Kidney (tissue), 14 donors: ENCODE measurements around the gene CPTP. TPM values are rescaled to one million over a fixed set of nuclear protein-coding genes. Genes with fewer than 3 reads are reported as not detected.

Experiments
- DNase-seq, 5 donors: peaks; one replicate each; pipeline ENCODE4 v3.0.0-alpha.2; 2013 to 2020
- FAIRE-seq: peaks from 2 replicates; lab custom pipeline; 2012; peaks lifted over from hg19 to GRCh38; lab: Jason Lieb, UNC
- H3K27ac ChIP-seq, 2 donors: one replicate each; pipeline ENCODE4 v1.7.0; 2013; ENCODE audit warnings: low read depth in 2 of 2, low read length in 2 of 2, inconsistent platforms in 1 of 2
- H3K27me3 ChIP-seq: one replicate; pipeline ENCODE4 v1.7.1; 2013; ENCODE audit warnings: low read length, inconsistent platforms; ENCODE audit not compliant: control insufficient read depth, insufficient read depth
- H3K36me3 ChIP-seq, 3 donors: one replicate each; pipeline versions ENCODE4 v1.7.0 to v1.7.1; 2013; ENCODE audit warnings: low read length in 3 of 3, control low read depth in 1 of 3, inconsistent platforms in 1 of 3; ENCODE audit not compliant: insufficient read depth in 3 of 3, control insufficient read depth in 2 of 3
- H3K4me1 ChIP-seq, 3 donors: one replicate each; pipeline versions ENCODE4 v1.7.0 to v1.7.1; 2013; ENCODE audit warnings: low read length in 3 of 3, inconsistent platforms in 1 of 3, low read depth in 1 of 3; ENCODE audit not compliant: control insufficient read depth in 2 of 3, insufficient read depth in 2 of 3
- H3K4me3 ChIP-seq, 3 donors: one replicate each; pipeline versions ENCODE4 v1.7.0 to v1.8.1; 2013; ENCODE audit warnings: low read length in 3 of 3, control low read depth in 1 of 3, inconsistent platforms in 1 of 3
- H3K9ac ChIP-seq, 3 donors: one replicate each; pipeline versions ENCODE4 v1.7.0 to v1.7.1; 2013; ENCODE audit warnings: low read length in 3 of 3, control low read depth in 1 of 3, inconsistent platforms in 1 of 3
- H3K9me3 ChIP-seq, 3 donors: one replicate each; pipeline versions ENCODE4 v1.7.0 to v1.7.1; 2013; ENCODE audit warnings: low read length in 3 of 3, control low read depth in 1 of 3, inconsistent platforms in 1 of 3; ENCODE audit not compliant: control insufficient read depth in 2 of 3, insufficient read depth in 1 of 3
- intact Hi-C: fragments of 100-400 bp; cut with DNase I; formaldehyde crosslinking; loops from one replicate; pipeline ENCODE4 v1.11.1; 2022
- polyA plus RNA-seq: library from polyadenylated mRNA; stranded (reverse); fragments of 350-450 nt; fragmentation: Illumina TruSeq; extraction: RNeasy Lipid Tissue Mini Kit (QIAGEN cat#74804); gene quantifications from one replicate; pipeline ENCODE4 v1.2.3, GENCODE V29; 2014; ENCODE audit warnings: low read depth, low replicate concordance; ENCODE audit not compliant: insufficient read depth
- total RNA-seq: library from RNA; stranded (reverse); fragmentation: NEBNext Ultra II Directional; extraction: Animal tissue kit (Norgen Biotek cat#: 25700); gene quantifications from one replicate; pipeline ENCODE4 v1.2.1, GENCODE V29; 2021
- TF ChIP-seq, protein P1 (sequence below): IDR thresholded peaks from 3 replicates; pipeline ENCODE4 v1.5.1; 2012; ENCODE audit warnings: mild to moderate bottlenecking, moderate library complexity, borderline replicate concordance; ENCODE audit not compliant: insufficient read depth; ENCODE audit errors: extremely low read depth
- donor health status: control.
- donor health status: control.
- donor health status: control.
- donor health status: control.
- donor health status: control.
- donor health status: DM: yes; HTN: yes; CAD: no.
- donor health status: Normal renal cell carcinoma (clear cell type).

The CPTP gene
- total and polyA plus RNA-seq, 2 donors from 2014 or later: 21.9 to 51.5 TPM

GRCh38 chr1:1340791-1341548, 16.4 kb downstream of the CPTP start:
- peaks cover 0 to 2% (median 0%) of the 10 kb centered on the region in 3 donors for H3K4me1 ChIP-seq
- no peak overlapping the region for H3K4me3 ChIP-seq
- peaks cover 4 to 12% (median 11%) of the 10 kb centered on the region in 3 donors for H3K36me3 ChIP-seq
- H3K27me3 ChIP-seq: no peaks in the 10 kb centered on the region
- TF ChIP-seq, protein P1, sequence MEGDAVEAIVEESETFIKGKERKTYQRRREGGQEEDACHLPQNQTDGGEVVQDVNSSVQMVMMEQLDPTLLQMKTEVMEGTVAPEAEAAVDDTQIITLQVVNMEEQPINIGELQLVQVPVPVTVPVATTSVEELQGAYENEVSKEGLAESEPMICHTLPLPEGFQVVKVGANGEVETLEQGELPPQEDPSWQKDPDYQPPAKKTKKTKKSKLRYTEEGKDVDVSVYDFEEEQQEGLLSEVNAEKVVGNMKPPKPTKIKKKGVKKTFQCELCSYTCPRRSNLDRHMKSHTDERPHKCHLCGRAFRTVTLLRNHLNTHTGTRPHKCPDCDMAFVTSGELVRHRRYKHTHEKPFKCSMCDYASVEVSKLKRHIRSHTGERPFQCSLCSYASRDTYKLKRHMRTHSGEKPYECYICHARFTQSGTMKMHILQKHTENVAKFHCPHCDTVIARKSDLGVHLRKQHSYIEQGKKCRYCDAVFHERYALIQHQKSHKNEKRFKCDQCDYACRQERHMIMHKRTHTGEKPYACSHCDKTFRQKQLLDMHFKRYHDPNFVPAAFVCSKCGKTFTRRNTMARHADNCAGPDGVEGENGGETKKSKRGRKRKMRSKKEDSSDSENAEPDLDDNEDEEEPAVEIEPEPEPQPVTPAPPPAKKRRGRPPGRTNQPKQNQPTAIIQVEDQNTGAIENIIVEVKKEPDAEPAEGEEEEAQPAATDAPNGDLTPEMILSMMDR: no peak
- DNase-seq (no peak), FAIRE-seq (no peak)
- H3K27ac ChIP-seq: no peak overlapping the region
- H3K9ac ChIP-seq: no peak overlapping the region
- intact Hi-C loops: no loop called here
- H3K9me3 ChIP-seq: no peaks in the 10 kb centered on the region

DNA sequence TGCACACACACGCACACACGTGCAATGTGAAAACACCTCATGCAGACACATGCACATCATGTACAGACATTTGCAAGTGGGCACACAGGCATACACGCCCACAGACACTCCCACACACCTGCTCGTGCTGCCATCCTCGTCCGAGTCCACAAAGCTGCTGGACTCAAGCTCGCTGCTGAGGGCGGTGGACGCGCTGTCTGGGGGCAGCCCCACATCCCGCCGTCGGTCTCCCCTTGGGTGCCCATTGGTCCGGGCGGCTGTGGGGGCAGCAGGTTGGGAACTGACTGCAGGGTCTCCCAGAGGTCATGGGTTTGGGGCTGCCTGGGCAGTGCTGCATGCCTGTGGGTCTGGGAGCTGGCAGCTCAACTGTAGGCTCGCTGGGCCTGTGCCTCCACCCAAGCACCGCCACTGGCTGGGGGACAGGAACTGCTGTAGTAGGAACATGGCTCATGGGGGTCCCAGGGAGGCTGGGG, 17.0 kb downstream of the CPTP start:
- TF ChIP-seq, protein P1: no peak
- no peaks in the 10 kb centered on the region for H3K27me3 ChIP-seq
- FAIRE-seq (no peak), DNase-seq (no peak)
- H3K4me3 ChIP-seq: no peak overlapping the region
- peaks cover 0 to 6% (median 0%) of the 10 kb centered on the region in 3 donors for H3K4me1 ChIP-seq
- H3K36me3 ChIP-seq: peaks cover 4 to 12% (median 11%) of the 10 kb centered on the region in 3 donors
- H3K9ac ChIP-seq: no peak overlapping the region
- intact Hi-C loops: no loop called here
- no peaks in the 10 kb centered on the region for H3K9me3 ChIP-seq
- H3K27ac ChIP-seq: no peak overlapping the region

GRCh38 chr1:1342061-1342562, 17.5 kb downstream of the CPTP start:
- peaks cover 4 to 12% (median 11%) of the 10 kb centered on the region in 3 donors for H3K36me3 ChIP-seq
- DNase-seq (no peak), FAIRE-seq (no peak)
- intact Hi-C loops: no loop called here
- no peak overlapping the region for H3K27ac ChIP-seq
- peaks cover 0 to 11% (median 0%) of the 10 kb centered on the region in 3 donors for H3K4me1 ChIP-seq
- TF ChIP-seq, protein P1: no peak
- H3K9ac ChIP-seq: no peak overlapping the region
- H3K9me3 ChIP-seq: no peaks in the 10 kb centered on the region
- no peaks in the 10 kb centered on the region for H3K27me3 ChIP-seq
- no peak overlapping the region for H3K4me3 ChIP-seq
